ENCODE measurements around the gene RFLNA.

The RFLNA gene

DNA sequence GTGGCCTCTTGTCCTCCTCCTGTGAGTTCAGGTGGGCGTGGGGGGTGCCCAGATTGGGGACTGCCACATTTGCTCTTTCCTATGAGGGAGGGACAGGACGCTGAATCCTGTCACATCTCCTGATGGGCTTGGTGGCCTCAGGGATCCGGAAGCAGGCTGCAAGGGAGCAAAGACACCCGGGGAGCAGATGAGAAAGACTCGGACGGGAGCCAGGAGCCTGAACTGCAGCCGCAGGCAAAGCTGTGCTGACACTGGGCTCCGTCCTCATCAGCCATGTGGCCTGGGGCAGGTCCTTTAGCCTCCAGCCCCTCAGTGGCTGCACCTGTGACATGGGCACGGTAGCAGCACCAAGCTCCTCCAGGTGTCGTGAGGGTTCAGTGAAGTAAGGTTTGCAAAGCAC lies 40.8 kb upstream of the RFLNA start:
- H3K36me3 Mint-ChIP-seq (ENCODE audit: low read depth) = no peaks in the 10 kb centered on the region
- peaks cover 44% of the 10 kb centered on the region for H3K27me3 Mint-ChIP-seq (ENCODE audit: low read depth)

DNA sequence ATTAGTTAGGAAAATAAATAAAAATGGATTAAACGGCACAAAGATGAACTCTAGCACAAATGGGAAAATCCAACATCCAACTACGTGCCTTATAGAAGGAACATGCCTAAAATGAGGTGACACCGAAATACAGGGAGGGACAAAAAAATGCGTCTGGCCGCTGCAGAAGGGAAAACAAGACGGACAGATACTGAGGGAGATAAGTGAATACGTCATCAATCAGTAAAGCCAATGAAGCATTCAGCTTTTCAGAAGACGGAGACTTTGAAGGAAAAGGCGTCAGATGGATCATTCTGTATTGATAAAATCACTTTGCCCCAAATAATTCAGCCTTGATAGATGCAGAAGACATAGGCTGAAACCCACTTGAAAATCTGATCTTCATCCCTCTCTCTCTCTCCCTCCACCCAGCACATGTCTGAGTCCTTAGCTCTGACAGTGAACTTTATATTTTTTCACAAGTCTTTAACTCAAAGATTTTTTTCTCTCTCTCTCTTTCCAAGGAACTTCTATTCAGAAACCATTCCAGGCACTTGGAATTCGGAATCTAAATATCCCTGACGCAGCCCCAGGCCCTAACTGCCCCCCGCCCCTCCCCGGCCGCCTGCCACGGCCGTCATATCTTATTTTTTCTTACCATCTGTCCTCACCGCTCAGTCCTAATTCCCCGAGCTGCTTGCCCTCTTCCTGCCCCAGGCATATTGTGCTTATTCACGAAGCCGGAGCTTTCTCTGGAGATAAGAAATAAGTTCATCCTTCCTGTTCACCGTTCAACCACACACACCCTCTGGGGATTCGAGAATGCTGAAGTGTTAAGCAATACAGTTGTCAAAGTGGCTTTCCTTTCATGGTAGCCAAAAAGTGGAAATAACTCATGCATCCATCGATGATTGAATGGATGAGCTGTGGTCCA lies 35.5 kb upstream of the RFLNA start:
- Mint-ChIP-seq H3K9me3 (no peaks in the 10 kb centered on the region), H3K27ac (peak overlapping the region in 1 of 3 experiments; percentile 23), H3K4me3 (no peak overlapping the region), H3K27me3 (ENCODE audit: low read depth) (peaks cover 31% of the 10 kb centered on the region), H3K36me3 (ENCODE audit: low read depth) (no peaks in the 10 kb centered on the region), H3K4me1 (peaks cover 21% of the 10 kb centered on the region)
- TF ChIP-seq, protein P1, sequence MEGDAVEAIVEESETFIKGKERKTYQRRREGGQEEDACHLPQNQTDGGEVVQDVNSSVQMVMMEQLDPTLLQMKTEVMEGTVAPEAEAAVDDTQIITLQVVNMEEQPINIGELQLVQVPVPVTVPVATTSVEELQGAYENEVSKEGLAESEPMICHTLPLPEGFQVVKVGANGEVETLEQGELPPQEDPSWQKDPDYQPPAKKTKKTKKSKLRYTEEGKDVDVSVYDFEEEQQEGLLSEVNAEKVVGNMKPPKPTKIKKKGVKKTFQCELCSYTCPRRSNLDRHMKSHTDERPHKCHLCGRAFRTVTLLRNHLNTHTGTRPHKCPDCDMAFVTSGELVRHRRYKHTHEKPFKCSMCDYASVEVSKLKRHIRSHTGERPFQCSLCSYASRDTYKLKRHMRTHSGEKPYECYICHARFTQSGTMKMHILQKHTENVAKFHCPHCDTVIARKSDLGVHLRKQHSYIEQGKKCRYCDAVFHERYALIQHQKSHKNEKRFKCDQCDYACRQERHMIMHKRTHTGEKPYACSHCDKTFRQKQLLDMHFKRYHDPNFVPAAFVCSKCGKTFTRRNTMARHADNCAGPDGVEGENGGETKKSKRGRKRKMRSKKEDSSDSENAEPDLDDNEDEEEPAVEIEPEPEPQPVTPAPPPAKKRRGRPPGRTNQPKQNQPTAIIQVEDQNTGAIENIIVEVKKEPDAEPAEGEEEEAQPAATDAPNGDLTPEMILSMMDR (IDR thresholded peaks at IDR 0.05; ENCODE audit: unreplicated experiment in 3 of 3) = no peak

More for the DNA sequence above, 40.8 kb upstream of the RFLNA start:
- TF ChIP-seq, protein P1 (IDR thresholded peaks at IDR 0.05; ENCODE audit: unreplicated experiment in 3 of 3) = no peak
- peaks cover 17% of the 10 kb centered on the region for H3K4me1 Mint-ChIP-seq
- no peak overlapping the region for H3K4me3 Mint-ChIP-seq
- no peak overlapping the region for H3K27ac Mint-ChIP-seq
- H3K9me3 Mint-ChIP-seq = no peaks in the 10 kb centered on the region

DNA sequence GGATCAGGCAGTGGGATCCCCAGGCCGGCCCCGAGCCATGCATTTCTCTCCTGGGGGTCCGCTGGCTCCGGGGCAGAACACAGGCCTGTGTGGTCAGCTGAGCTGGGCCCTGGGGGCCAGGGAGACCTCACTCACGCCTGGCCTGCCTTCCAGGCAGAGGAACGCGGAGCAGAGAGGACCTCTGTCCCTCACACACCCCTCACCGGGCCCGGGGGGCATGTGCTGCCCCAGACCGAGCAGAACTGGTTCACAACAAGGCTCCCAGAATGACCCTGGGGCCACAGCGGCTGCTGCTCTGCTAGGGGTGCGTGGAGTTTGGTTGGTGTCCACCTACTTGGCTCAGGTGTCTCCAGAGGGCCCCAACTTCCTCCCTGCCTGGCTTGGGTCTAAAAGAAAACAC lies 33.0 kb upstream of the RFLNA start:
- H3K36me3 Mint-ChIP-seq (ENCODE audit: low read depth) = no peaks in the 10 kb centered on the region
- H3K27ac Mint-ChIP-seq = no peak overlapping the region
- peaks cover 21% of the 10 kb centered on the region for H3K4me1 Mint-ChIP-seq
- no peak overlapping the region for H3K4me3 Mint-ChIP-seq
- H3K27me3 Mint-ChIP-seq (ENCODE audit: low read depth) = peaks cover 23% of the 10 kb centered on the region
- TF ChIP-seq, protein P1 (IDR thresholded peaks at IDR 0.05; ENCODE audit: unreplicated experiment in 3 of 3) = no peak
- H3K9me3 Mint-ChIP-seq = no peaks in the 10 kb centered on the region

DNA sequence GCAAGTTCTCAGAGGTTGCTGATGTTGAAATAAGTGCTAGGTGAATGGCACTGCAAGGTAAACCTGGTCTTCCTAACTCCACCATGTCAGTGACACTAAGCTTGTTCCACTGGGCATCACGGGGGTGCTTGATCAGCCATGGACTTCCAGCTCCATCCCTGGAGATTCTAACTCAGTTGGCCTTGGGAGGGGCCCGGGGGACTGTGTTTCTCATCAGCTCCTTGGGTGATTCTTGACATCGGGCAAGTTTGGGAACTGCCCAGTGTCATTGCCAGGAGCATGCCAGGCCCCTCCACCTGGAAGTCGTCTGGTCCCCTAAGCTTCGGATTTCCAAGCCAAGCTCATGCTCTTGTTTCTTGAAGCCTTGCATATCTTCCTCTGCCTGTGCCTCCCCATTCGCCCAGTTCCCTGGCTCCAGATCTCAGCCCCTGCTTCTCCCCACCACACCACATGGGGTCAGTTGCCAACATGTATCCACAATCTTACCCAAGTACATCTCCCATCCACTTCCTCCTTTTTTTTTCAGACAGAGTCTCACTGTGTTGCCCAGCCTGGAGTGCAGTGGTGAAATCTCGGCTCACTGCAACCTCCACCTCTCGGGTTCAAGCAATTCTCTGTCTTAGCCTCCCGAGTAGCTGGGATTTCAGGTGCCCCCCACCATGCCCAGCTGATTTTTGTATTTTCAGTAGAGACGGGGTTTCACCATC lies 30.7 kb upstream of the RFLNA start:
- Mint-ChIP-seq H3K27ac (no peak overlapping the region), H3K4me3 (no peak overlapping the region), H3K36me3 (ENCODE audit: low read depth) (peaks cover 3% of the 10 kb centered on the region), H3K4me1 (peaks cover 8% of the 10 kb centered on the region), H3K27me3 (ENCODE audit: low read depth) (peaks cover 14% of the 10 kb centered on the region), H3K9me3 (no peaks in the 10 kb centered on the region)
- TF ChIP-seq, protein P1 (IDR thresholded peaks at IDR 0.05; ENCODE audit: unreplicated experiment in 3 of 3) = no peak

DNA sequence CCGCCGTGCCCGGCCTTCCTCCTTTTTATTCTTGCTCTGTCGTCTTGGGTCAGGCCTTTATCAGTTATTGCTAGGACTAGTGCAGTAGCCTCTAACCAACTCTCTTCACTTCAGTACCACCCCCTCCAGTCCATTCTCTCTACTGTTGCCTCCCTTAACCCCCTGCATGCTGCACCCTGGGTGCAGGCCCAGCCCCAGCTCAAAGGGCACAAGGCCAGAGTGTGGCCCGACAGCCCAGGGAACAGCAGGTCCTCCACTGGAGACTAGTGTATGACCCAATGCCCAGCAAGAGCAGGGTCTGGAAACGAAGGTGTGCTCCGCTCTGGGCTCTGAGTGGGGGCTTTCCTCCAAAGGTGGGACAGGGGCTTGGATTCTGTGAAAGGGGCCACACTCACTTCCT lies 30.0 kb upstream of the RFLNA start:
- Mint-ChIP-seq H3K27me3 (ENCODE audit: low read depth) (peaks cover 16% of the 10 kb centered on the region), H3K4me1 (peaks cover 1% of the 10 kb centered on the region), H3K27ac (no peak overlapping the region), H3K4me3 (no peak overlapping the region), H3K36me3 (ENCODE audit: low read depth) (peaks cover 3% of the 10 kb centered on the region), H3K9me3 (no peaks in the 10 kb centered on the region)
- TF ChIP-seq, protein P1 (IDR thresholded peaks at IDR 0.05; ENCODE audit: unreplicated experiment in 3 of 3) = no peak
